Esophagus muscularis mucosa (tissue), 4 donors: ENCODE measurements around the gene KLF13. TPM values are rescaled to one million over a fixed set of nuclear protein-coding genes. Genes with fewer than 3 reads are reported as not detected.

ENCODE experiments used
- DNase-seq: peaks from one replicate; pipeline ENCODE4 v3.0.0-alpha.2; 2017; ENCODE audit errors: extremely low spot score
- H3K27ac ChIP-seq, 4 donors: fragments of 200-600 bp; sonication (generic); replicated peaks in 1 of 4; 1 replicate in 3 of 4; 2 replicates in 1 of 4; pipeline ENCODE4 v1.5.1; 2016 to 2019; ENCODE audit warnings: mild to moderate bottlenecking in 1 of 4
- H3K27me3 ChIP-seq, 4 donors: fragments of 200-600 bp; sonication (generic); one replicate each; pipeline versions ENCODE4 v1.5.1 to v1.6.0; 2016 to 2019
- H3K36me3 ChIP-seq, 4 donors: fragments of 200-600 bp; sonication (generic); one replicate each; pipeline ENCODE4 v1.5.1; 2016 to 2019
- H3K4me1 ChIP-seq, 4 donors: fragments of 200-600 bp; sonication (generic); one replicate each; pipeline ENCODE4 v1.5.1; 2016 to 2019
- H3K4me3 ChIP-seq, 4 donors: fragments of 200-600 bp; sonication (generic); 1 replicate in 2 of 4; 2 replicates in 2 of 4; pipeline ENCODE4 v1.5.1; 2016 to 2019; ENCODE audit warnings: mild to moderate bottlenecking in 4 of 4, moderate library complexity in 1 of 4
- H3K9me3 ChIP-seq, 4 donors: fragments of 200-600 bp; sonication (generic); 1 replicate in 3 of 4; 2 replicates in 1 of 4; pipeline ENCODE4 v1.5.1; 2016 to 2019
- EP300 ChIP-seq: sonication (generic); formaldehyde crosslinking; IDR thresholded peaks from one replicate; pipeline ENCODE4 v1.6.1; 2017; ENCODE audit warnings: antibody characterized with exemption
- POLR2A ChIP-seq: fragments of 450-650 bp; IDR thresholded peaks from one replicate; pipeline ENCODE4 v1.6.1; 2017; ENCODE audit warnings: antibody characterized with exemption, moderate library complexity, mild to moderate bottlenecking, low read depth
- POLR2AphosphoS5 ChIP-seq, 2 donors: sonication (generic); formaldehyde crosslinking; IDR thresholded peaks; one replicate each; pipeline ENCODE4 v1.6.1; 2017; ENCODE audit warnings: antibody characterized with exemption in 2 of 2
- WGBS: methylation state at CpG from one replicate; pipeline ENCODE4 v1.1.5; 2018; 5-methylcytosine and 5-hydroxymethylcytosine counted together
- intact Hi-C: fragments of 100-400 bp; cut with DNase I; formaldehyde crosslinking; loops from one replicate; pipeline ENCODE4 v1.15.1; 2023
- total RNA-seq, 4 donors: library from RNA; depleted of rRNA; stranded (reverse); fragments of >200 nt; gene quantifications; one replicate each; pipeline versions ENCODE4 v1.1.0 to v1.2.1, GENCODE V29; 2016
- TF ChIP-seq, protein P1 (sequence below), 3 experiments: fragments of 200-600 bp in 2 of 3; fragments of 450-650 bp in 1 of 3; sonication (generic) in 2 of 3; IDR thresholded peaks; one replicate each; pipeline ENCODE4 v1.5.1; 2017 to 2019; ENCODE audit warnings: antibody characterized with exemption in 3 of 3, mild to moderate bottlenecking in 2 of 3, moderate library complexity in 1 of 3

KLF13 gene
- total RNA-seq, 4 donors from 2014 or later: 57.3 to 109 (median 74.2) TPM

- Histone ChIP-seq H3K9me3 (no peaks in the 10 kb centered on the region), H3K36me3 (peaks cover 15 to 59% (median 41%) of the 10 kb centered on the region in 4 donors), H3K4me1 (peaks cover 69 to 75% (median 71%) of the 10 kb centered on the region in 4 donors), H3K27ac (peak overlapping the region; percentile 49 to 93 (median 58)), H3K27me3 (no peaks in the 10 kb centered on the region), H3K4me3 (no peak overlapping the region)
- TF ChIP-seq POLR2A: no peak
- no peak for TF ChIP-seq POLR2AphosphoS5 (IDR thresholded peaks at IDR 0.05)
- TF ChIP-seq, protein P1, sequence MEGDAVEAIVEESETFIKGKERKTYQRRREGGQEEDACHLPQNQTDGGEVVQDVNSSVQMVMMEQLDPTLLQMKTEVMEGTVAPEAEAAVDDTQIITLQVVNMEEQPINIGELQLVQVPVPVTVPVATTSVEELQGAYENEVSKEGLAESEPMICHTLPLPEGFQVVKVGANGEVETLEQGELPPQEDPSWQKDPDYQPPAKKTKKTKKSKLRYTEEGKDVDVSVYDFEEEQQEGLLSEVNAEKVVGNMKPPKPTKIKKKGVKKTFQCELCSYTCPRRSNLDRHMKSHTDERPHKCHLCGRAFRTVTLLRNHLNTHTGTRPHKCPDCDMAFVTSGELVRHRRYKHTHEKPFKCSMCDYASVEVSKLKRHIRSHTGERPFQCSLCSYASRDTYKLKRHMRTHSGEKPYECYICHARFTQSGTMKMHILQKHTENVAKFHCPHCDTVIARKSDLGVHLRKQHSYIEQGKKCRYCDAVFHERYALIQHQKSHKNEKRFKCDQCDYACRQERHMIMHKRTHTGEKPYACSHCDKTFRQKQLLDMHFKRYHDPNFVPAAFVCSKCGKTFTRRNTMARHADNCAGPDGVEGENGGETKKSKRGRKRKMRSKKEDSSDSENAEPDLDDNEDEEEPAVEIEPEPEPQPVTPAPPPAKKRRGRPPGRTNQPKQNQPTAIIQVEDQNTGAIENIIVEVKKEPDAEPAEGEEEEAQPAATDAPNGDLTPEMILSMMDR (IDR thresholded peaks at IDR 0.05): no peak
- TF ChIP-seq EP300: no peak
- 84% methylated on average over 19 of the region's 23 CpGs for WGBS
- intact Hi-C loops: no loop called here
- DNase-seq: no peak
Measured at GRCh38 chr15:31373096-31373865, 46.6 kb downstream of the KLF13 start.

GRCh38 chr15:31373970-31374369, 47.3 kb downstream of the KLF13 start:
- H3K27ac ChIP-seq: peak overlapping the region in 3 of 4 donors; percentile 14 to 49 (median 46)
- WGBS: 100% methylated on average over 1 of the region's 9 CpGs
- TF ChIP-seq, protein P1 (IDR thresholded peaks at IDR 0.05): no peak
- TF ChIP-seq POLR2AphosphoS5 (IDR thresholded peaks at IDR 0.05) (no peak), POLR2A (no peak), EP300 (no peak)

GRCh38 chr15:31374489-31374888, 47.9 kb downstream of the KLF13 start:
- no peaks in the 10 kb centered on the region for H3K9me3 ChIP-seq
- H3K4me1 ChIP-seq: peaks cover 57 to 75% (median 66%) of the 10 kb centered on the region in 4 donors
- intact Hi-C loops: no loop called here
- 84% methylated on average over 8 of the region's 8 CpGs for WGBS
- DNase-seq: no peak
- TF ChIP-seq POLR2A: no peak
- TF ChIP-seq, protein P1 (IDR thresholded peaks at IDR 0.05): no peak
- TF ChIP-seq EP300: no peak
- no peak for TF ChIP-seq POLR2AphosphoS5 (IDR thresholded peaks at IDR 0.05)
- peaks cover 22 to 71% (median 53%) of the 10 kb centered on the region in 4 donors for H3K36me3 ChIP-seq
- H3K4me3 ChIP-seq: no peak overlapping the region
- no peaks in the 10 kb centered on the region for H3K27me3 ChIP-seq
- H3K27ac ChIP-seq: peak overlapping the region; percentile 14 to 49 (median 34)

More at GRCh38 chr15:31373970-31374369, 47.3 kb downstream of the KLF13 start:
- H3K27me3 ChIP-seq: no peaks in the 10 kb centered on the region
- intact Hi-C loops: no loop called here
- no peak overlapping the region for H3K4me3 ChIP-seq
- no peaks in the 10 kb centered on the region for H3K9me3 ChIP-seq
- no peak for DNase-seq
- H3K4me1 ChIP-seq: peaks cover 62 to 75% (median 67%) of the 10 kb centered on the region in 4 donors
- H3K36me3 ChIP-seq: peaks cover 22 to 65% (median 48%) of the 10 kb centered on the region in 4 donors

GRCh38 chr15:31374986-31375385, 48.4 kb downstream of the KLF13 start:
- Histone ChIP-seq H3K4me1 (peaks cover 56 to 80% (median 63%) of the 10 kb centered on the region in 4 donors), H3K36me3 (peaks cover 22 to 76% (median 58%) of the 10 kb centered on the region in 4 donors), H3K9me3 (no peaks in the 10 kb centered on the region), H3K27me3 (no peaks in the 10 kb centered on the region), H3K4me3 (no peak overlapping the region), H3K27ac (peak overlapping the region in 3 of 4 donors; percentile 14 to 49 (median 21))
- intact Hi-C loops: no loop called here
- DNase-seq: no peak
- WGBS: 93% methylated on average over 12 of the region's 12 CpGs
- TF ChIP-seq, protein P1 (IDR thresholded peaks at IDR 0.05): no peak
- TF ChIP-seq EP300 (no peak), POLR2A (no peak), POLR2AphosphoS5 (IDR thresholded peaks at IDR 0.05) (no peak)
